ENCODE data around the gene STK36. TPM values are rescaled to one million over a fixed set of nuclear protein-coding genes. Genes with fewer than 3 reads are reported as not detected.

STK36 gene, protein sequence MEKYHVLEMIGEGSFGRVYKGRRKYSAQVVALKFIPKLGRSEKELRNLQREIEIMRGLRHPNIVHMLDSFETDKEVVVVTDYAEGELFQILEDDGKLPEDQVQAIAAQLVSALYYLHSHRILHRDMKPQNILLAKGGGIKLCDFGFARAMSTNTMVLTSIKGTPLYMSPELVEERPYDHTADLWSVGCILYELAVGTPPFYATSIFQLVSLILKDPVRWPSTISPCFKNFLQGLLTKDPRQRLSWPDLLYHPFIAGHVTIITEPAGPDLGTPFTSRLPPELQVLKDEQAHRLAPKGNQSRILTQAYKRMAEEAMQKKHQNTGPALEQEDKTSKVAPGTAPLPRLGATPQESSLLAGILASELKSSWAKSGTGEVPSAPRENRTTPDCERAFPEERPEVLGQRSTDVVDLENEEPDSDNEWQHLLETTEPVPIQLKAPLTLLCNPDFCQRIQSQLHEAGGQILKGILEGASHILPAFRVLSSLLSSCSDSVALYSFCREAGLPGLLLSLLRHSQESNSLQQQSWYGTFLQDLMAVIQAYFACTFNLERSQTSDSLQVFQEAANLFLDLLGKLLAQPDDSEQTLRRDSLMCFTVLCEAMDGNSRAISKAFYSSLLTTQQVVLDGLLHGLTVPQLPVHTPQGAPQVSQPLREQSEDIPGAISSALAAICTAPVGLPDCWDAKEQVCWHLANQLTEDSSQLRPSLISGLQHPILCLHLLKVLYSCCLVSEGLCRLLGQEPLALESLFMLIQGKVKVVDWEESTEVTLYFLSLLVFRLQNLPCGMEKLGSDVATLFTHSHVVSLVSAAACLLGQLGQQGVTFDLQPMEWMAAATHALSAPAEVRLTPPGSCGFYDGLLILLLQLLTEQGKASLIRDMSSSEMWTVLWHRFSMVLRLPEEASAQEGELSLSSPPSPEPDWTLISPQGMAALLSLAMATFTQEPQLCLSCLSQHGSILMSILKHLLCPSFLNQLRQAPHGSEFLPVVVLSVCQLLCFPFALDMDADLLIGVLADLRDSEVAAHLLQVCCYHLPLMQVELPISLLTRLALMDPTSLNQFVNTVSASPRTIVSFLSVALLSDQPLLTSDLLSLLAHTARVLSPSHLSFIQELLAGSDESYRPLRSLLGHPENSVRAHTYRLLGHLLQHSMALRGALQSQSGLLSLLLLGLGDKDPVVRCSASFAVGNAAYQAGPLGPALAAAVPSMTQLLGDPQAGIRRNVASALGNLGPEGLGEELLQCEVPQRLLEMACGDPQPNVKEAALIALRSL (N-terminal part only)
- total RNA-seq (2022) (20.7 and 35.1 TPM in 2 replicates), Bru-seq, nascent RNA (percentile 51 among the genes with signal in this experiment), BruChase-seq, experiment 1, labeled RNA remaining after a 6-hour chase (percentile 68 among the genes with signal in this experiment), BruChase-seq, experiment 2, labeled RNA remaining after a 2-hour chase (percentile 62 among the genes with signal in this experiment)
- long read RNA-seq, full-length matches to known transcripts: 4 of 18 reads
- long read RNA-seq, partial matches to known transcripts: 1 of 18 reads
- long read RNA-seq, other reads (novel, unspliced or antisense): 13 of 18 reads

DNA sequence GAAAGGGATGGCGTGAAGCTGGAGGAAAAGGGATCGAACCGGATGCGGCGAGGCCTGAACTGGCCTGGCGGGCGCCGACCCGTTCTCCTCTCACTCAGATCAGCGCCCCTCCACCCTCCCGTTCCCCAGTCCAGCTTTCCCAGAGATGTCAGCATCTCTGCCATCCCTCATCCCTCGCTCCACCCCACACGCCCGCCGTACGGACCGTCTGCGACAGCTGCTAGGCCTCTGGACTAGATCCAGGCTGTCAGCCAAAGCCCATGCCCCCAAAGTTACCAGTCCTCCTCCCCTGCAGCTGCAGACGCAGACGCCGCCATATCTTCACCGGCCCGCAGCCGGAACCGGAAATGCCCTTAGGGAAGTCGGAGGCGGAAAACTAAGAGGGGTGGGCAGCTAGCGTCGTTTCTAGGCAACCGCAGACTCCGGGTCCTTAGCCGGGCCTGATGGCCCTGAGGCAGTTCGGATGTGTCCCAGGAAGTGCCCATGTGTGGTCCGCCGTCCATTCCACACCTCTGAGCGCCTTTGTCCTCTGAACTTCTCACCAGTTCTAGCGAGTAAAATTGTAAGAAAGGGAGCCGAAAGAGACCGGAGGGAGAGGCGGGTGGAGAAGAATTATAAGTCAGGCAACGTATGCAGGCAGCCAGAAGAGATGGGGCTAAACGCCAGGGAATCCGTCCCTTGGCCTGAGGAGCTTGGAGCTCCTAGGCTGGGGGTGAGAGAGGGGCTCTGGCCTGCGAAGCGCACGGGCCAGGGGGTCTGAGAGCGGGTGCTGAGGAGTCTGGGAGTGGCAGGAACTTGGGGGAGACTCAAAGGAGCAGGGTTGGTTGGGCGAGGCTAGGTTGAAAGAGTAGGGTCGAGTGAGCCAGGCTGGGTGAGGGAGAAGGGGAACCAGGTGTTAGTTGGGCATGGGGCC, at the start of gene STK36, which contains the start of gene RNF25:
STK36 (plus strand) TSS at position 433 of the 913 bp plus-strand sequence. CDS start 744 bp downstream, outside the sequence.
RNF25 (minus strand) TSS at position 349 of the 913 bp plus-strand sequence; CDS start at position 317, 32 bp downstream.
- TF ChIP-seq, protein P1, sequence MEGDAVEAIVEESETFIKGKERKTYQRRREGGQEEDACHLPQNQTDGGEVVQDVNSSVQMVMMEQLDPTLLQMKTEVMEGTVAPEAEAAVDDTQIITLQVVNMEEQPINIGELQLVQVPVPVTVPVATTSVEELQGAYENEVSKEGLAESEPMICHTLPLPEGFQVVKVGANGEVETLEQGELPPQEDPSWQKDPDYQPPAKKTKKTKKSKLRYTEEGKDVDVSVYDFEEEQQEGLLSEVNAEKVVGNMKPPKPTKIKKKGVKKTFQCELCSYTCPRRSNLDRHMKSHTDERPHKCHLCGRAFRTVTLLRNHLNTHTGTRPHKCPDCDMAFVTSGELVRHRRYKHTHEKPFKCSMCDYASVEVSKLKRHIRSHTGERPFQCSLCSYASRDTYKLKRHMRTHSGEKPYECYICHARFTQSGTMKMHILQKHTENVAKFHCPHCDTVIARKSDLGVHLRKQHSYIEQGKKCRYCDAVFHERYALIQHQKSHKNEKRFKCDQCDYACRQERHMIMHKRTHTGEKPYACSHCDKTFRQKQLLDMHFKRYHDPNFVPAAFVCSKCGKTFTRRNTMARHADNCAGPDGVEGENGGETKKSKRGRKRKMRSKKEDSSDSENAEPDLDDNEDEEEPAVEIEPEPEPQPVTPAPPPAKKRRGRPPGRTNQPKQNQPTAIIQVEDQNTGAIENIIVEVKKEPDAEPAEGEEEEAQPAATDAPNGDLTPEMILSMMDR (IDR thresholded peaks at IDR 0.05; ENCODE audit: unreplicated experiment): no peak
- DNase-seq (ENCODE audit: unreplicated experiment): peak; percentile 66
- no peaks in the 10 kb centered on the region for H3K27me3 Mint-ChIP-seq (ENCODE audit: insufficient read depth, unreplicated experiment)
- no peaks in the 10 kb centered on the region for H3K9me3 Mint-ChIP-seq (ENCODE audit: unreplicated experiment)
- H3K27ac Mint-ChIP-seq (ENCODE audit: low read depth, unreplicated experiment): peak within 1 kb of the TSS; percentile 97
- peak within 1 kb of the TSS; percentile 96 for H3K4me3 Mint-ChIP-seq (ENCODE audit: unreplicated experiment)
- ChIA-PET POLR2A (interaction anchor here (0.8 to 6.5 kb wide), 18 partner anchors 8 to 178 kb away, joined by 3 to 105 read pairs (median 4); partner anchors contain the start of genes BCS1L, TTLL4, USP37 and ZNF142), CTCF (interaction anchor here (0.6 to 7.5 kb wide), 13 partner anchors 13 to 228 kb away, joined by 3 to 44 read pairs (median 4); partner anchors contain the start of genes BCS1L, TTLL4 and ZNF142)
- intact Hi-C loops (cut with micrococcal nuclease): loop anchor here (1.0 kb wide), 2 partner anchors 13 to 175 kb away; partner anchors contain the start of genes BCS1L and ZNF142
- no TSS peak for BruUV-seq (replicated peaks)
- H3K36me3 Mint-ChIP-seq (ENCODE audit: insufficient read depth, unreplicated experiment): peaks cover 28% of the 10 kb centered on the region
- peaks cover 18% of the 10 kb centered on the region for H3K4me1 Mint-ChIP-seq (ENCODE audit: insufficient read depth, unreplicated experiment)

GRCh38 chr2:218622606-218623365, 49.1 kb upstream of the STK36 start:
- Mint-ChIP-seq H3K9me3 (ENCODE audit: unreplicated experiment) (no peaks in the 10 kb centered on the region), H3K36me3 (ENCODE audit: insufficient read depth, unreplicated experiment) (no peaks in the 10 kb centered on the region), H3K4me1 (ENCODE audit: insufficient read depth, unreplicated experiment) (no peaks in the 10 kb centered on the region), H3K27me3 (ENCODE audit: insufficient read depth, unreplicated experiment) (no peaks in the 10 kb centered on the region), H3K4me3 (ENCODE audit: unreplicated experiment) (no peak overlapping the region), H3K27ac (ENCODE audit: low read depth, unreplicated experiment) (no peak overlapping the region)
- ChIA-PET POLR2A (interaction anchor here (1.2 kb wide), 1 partner anchor 12 kb away, joined by 3 read pairs; no protein-coding TSS in a partner anchor), CTCF (interaction anchor here (1.0 kb wide), 1 partner anchor 9 kb away, joined by 4 read pairs; no protein-coding TSS in a partner anchor)
- no TSS peak for BruUV-seq (replicated peaks)
- peak; percentile 27 for DNase-seq (ENCODE audit: unreplicated experiment)
- TF ChIP-seq, protein P1 (IDR thresholded peaks at IDR 0.05; ENCODE audit: unreplicated experiment): no peak
- intact Hi-C loops (cut with micrococcal nuclease): no loop called here

- Mint-ChIP-seq H3K27me3 (ENCODE audit: insufficient read depth, unreplicated experiment) (no peaks in the 10 kb centered on the region), H3K4me1 (ENCODE audit: insufficient read depth, unreplicated experiment) (no peaks in the 10 kb centered on the region), H3K36me3 (ENCODE audit: insufficient read depth, unreplicated experiment) (no peaks in the 10 kb centered on the region), H3K4me3 (ENCODE audit: unreplicated experiment) (no peak overlapping the region), H3K27ac (ENCODE audit: low read depth, unreplicated experiment) (no peak overlapping the region), H3K9me3 (ENCODE audit: unreplicated experiment) (no peaks in the 10 kb centered on the region)
- DNase-seq (ENCODE audit: unreplicated experiment): no peak
- TF ChIP-seq, protein P1 (IDR thresholded peaks at IDR 0.05; ENCODE audit: unreplicated experiment): no peak
- intact Hi-C loops (cut with micrococcal nuclease): no loop called here
- ChIA-PET CTCF (interaction anchor here (0.7 kb wide), 1 partner anchor 23 kb away, joined by 3 read pairs; no protein-coding TSS in a partner anchor), POLR2A (no interaction called here)
- no TSS peak for BruUV-seq (replicated peaks)
Measured at GRCh38 chr2:218623366-218623705, 48.5 kb upstream of the STK36 start.

Data from MCF 10A (cell line).